GM18858 (cell line): Measurements from ENCODE around the gene SFXN3.

Source experiments
- ATAC-seq: cut with Tn5 transposase; IDR thresholded peaks from one replicate; pipeline ENCODE4 v1.9.1; 2021; ENCODE audit not compliant: unreplicated experiment

The SFXN3 gene

DNA sequence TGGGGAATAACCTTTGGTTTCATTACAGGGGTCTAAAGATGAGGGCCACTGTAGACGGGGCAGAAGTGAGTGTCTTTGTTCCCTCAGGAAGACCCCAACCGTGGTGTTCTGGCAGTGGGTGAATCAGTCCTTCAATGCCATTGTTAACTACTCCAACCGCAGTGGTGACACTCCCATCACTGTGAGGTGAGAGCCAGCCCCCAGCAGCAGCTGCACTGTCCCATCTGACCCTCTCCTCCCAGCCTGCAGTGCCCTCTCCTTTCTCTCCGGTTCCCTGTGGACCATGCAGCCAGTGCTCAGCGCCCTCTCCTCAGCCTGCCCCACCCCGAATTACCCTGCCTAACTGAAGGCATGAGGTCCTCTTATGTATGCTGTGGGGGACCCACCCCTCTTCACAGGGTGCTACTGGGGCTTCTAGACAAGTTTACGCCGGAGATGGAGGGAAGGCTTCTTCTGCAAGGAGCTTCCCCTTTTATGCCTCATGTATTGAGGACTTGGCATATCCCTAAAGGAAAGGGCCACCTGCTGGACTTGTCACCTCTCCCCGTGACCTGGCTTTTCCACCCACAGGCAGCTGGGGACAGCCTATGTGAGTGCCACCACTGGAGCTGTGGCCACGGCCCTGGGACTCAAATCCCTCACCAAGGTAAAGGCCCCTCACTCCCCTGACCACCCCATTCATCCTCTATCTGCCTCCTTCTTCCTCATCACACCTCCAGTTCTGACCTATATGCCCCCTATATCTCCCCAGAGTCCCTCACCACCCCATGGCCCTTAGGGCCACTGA lies 5.1 kb downstream of the SFXN3 start:
- ATAC-seq: no peak

DNA sequence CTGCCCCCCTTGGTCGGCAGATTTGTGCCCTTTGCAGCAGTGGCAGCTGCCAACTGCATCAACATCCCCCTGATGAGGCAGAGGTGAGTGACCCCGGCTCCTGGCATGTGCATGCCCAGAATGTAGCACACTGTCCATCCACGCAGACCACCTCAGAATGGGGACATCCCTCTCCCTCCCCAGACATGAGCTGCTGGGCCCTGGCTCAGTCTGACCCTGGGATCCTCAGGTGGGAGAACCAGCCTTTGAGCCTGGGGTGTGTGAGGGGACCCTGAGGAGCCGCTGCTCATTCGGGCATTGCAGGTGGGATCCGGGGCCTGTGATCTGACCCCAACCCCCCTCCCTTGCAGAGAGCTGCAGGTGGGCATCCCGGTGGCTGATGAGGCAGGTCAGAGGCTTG lies 5.7 kb downstream of the SFXN3 start:
- no peak for ATAC-seq

DNA sequence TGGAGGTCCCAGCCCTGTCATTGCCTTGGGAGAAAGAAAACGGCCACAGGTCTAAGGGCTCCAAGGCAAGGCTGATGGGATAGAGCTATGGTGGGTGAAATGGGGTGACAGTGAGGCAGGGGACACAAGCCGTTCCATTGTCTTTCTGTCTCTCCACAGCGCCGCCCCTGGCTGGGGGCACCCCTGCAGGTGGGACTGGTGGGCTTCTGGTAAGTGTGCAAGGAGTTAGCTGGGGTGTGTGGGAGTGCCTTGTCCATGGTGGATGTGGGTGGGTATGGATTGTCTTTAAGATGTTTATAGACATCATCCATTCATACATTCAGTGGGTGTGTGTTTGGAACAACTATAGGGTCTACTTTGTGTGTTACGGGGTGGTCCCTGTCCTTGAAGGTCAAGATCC lies 7.5 kb downstream of the SFXN3 start:
- no peak for ATAC-seq

DNA sequence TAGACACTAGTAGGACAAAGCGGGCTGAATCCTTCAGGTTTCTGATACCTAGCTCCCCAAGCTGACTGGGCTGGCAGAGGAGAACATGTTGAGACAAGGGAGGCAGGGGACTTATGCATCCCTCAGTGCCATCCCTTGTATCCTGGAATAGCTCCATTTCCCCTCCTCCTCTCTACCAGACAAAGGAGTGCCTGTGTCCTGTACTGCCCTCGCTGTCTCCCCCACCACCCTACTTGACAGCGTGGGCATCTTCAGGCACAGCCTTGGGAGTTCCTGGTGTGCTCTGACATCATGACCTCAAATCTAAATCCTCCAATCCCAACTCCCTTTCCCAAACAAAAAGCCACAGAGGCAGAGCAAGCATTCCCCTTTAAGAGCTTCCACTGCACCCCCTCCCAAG lies 9.0 kb downstream of the SFXN3 start:
- ATAC-seq: no peak

DNA sequence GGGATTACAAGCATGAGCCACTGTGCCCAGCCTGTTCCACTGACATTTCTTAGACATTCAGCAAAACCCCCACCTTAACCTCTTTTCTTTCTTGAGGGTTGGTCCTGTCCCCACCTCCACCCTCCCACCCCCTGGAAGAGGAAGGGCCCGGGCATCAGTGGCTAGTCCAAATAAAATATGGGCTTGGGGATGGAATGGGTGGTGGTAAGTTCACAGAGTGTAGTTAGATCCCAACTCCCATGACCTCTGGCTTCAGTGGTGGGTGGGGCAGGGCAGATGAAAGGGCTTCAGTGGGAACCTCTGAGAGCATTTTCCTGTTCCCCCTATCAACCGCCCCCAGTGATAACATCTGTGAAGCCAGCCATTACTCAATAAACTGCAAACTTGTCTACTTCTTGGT lies 9.8 kb downstream of the SFXN3 start:
- ATAC-seq: no peak

DNA sequence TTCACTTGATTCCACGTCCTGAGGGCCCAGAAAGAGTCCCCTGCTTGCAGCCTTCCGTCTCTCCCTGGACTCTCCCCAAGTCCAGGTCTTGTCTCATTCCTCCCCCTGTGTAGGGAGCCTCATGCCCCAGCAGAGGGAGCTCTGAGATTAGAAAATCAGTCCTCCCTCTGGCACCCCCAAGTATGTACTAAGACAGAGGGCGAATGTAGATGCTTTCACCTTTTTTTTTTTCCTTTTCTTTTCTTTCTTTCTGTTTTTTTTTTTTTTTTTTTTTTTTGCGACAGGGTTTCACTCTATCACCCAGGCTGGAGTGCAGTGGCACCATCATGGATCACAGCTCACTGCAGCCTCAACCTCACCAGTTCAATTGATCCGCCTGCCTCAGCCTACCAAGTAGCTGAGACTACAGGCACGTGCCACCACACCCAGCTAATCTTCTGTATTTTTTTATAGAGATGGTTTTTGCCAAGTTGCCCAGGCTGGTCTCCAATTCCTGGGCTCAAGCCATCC lies 10.3 kb downstream of the SFXN3 start:
- no peak for ATAC-seq

DNA sequence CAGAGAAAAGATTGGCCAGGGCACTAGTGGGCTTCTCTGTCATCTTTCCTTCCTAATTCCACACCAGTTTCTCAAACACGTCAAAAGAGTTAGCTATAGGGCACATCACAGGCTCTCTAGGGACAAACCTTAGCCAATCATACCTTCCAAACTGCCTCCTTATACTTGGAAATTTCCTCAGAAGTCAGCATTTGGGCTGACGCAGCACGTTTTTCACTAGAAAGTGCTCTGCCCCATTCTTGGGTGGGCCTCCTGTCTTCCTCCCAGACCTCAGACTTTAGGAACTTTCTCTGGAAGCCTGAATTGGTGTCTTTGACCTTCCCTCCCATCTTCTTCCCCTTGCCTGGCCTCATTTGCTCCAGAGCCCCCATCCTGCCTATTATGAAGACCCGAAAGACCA lies 11.1 kb downstream of the SFXN3 start:
- no peak for ATAC-seq

DNA sequence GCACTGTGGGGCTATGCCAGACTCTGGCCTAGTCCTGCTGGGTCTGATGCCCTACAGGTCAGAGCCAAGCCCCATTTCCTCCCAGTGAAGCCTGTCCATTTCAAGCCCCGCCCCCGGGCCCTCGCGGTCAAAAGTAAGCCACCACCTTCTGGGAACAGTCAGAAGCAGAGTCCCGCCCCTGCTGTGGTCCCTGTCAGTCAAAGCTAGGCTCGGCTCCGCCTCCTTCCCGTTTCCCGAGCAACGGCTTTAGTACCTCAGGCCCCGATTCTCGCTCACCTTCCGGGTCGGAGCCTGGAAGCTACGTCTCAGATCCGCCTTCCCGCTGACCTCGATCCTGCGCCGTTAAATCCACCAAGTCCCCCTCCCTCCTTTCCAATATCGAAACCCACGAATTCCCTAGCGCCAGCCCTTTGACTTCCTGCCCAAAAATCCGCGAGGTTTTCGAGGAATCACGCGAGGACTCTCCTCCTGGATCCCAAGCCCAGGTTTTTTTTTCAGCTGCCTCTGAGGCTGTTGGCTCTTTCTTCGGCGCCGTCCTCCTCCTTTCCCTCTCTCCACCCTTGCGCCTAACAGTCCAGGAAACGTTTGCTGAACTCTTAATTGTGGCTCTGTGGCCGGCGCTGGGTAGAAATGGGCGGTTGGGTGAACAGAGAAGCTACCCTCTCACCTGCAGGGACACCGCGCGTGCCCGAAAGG lies 11.8 kb downstream of the SFXN3 start:
- peak; percentile 94 for ATAC-seq

DNA sequence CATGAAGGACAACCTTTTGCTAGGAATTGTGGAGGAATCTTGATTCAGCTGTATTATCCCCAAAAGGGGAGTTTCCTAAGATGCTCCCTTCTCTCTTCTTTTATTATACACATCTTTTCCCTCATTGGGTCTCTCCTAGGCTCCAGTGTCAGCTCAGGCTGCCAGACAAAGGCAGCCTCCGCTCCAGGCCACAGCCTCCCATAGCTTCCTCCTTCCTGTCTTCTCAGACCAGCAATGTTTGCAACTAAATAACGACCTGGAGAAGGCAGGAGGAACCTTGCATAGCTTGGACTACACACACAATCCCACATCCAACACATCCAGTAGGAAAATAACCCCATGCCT lies 12.3 kb downstream of the SFXN3 start:
- ATAC-seq: no peak

DNA sequence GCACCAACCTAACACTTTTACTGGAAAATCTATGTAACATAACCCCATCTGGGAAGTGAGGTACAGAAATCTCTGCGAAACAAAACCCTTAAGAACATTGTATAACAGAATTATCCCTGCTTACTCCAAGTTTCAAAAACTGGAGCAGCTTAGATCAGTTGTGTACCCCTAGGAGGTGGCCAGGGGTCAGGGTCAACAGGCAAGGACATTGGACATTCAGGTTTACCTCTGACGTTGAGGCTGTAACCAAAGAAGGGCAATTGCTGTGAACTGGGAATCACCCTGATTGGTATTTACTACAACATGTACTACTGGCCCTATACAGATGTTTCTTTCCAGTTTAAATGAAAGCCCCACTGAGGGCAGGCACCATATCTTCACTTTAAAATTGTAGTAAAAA lies 13.1 kb downstream of the SFXN3 start:
- no peak for ATAC-seq

DNA sequence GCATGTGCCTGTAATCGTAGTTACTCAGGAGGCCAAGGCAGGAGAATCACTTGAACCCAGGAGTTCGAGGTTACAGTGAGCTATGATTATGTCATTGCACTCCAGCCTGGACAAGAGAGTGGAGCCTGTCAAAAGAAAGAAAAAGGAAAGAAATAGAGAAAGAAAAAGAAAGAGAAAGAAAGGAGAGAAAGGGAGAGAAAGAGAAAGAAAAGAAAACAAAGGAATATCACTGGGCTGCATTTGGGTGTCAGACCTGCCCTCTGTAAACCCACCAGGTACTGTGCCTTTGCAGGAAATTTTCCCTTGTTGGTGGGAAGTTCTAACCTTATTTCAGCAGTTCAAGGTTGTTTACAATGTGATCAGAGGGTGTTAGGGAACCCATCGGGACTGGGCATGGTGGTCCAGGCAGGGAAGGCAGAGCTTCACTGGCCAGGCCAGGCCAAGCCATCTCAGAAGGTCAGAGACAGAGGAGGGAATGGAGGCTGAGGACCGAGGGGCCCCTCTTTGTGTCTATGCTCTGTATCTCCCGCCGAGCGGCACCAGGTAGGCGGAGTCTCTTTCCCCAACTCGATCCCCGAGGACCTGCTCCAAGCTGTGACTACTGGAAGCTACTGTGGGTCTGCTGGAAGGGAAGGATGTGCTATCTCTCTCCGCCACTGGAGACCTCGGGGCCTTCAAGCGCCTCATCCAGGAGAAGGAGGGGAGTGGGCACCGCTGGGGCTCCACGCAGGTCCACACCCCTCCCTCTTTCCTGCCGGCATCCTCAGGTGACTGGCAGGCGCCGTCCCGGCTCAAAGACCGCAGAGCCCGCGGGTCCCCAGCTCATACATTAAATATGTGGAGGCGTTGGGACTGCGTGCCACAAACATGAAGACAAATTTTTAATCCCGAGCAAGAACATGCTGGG lies 15.6 kb downstream of the SFXN3 start:
- ATAC-seq: no peak

DNA sequence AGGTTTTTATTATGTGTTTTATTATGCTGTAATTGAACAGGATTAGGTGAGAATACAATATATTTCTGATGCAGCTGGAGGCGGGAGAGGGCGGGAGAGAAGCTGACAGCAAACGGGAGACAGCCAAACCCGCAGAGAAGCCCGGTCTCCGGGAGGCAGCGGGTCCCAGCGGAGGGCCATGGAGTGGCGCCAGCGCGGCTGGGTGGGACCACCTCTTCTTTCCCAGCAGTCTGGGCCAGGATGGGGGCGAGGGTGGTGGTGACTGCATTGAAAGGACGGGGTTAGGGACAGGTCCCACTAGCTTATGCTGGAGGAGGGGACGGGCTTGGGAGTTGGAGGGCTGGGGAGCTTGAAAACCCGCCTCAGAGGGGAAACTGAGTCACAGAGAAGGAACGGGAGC lies 16.2 kb downstream of the SFXN3 start:
- ATAC-seq: no peak

DNA sequence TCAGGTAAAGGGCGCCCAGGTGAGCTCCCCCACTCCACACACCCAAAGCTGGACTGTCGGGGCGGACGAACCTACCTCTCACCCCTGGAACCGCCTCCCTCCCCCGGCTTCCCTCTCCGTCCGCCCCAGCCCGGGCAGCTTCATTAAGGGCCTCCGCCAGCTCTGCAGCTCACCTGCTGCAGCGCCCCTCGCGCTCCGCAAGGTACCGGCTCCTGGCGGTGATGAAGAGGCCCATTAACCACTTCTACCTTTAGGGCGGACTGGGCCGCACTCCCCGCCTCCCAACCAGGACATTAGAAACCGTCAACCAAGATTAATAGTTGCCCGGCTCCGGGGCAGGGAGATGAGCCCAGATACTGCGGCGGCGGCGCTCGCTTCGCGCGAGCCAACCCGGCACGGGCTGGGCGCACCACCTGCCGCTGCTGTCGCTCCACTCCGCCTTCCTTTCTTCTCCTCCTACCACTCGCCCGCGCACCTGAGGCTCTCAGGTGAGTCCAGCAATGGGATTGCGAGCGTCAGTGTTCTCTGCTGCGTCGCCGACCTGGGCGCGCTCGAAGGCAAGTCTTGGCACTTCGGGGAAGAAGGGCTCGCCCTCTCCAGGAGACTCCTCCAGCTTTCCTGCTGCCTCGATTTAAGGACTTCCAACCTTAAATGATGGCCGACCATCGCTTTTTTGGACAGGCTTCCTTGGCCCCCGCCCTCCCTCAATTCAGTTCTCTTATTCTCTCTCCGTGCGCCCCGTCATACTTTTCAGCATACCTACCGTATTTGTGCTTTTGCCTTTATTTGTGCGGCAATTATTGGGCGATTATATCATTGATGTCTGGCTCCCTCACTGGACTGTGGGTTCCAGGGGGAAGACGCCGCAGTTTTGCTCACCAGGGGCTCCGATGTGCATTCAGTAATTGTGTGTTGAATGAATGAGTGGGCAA lies 17.2 kb downstream of the SFXN3 start:
- ATAC-seq: no peak

DNA sequence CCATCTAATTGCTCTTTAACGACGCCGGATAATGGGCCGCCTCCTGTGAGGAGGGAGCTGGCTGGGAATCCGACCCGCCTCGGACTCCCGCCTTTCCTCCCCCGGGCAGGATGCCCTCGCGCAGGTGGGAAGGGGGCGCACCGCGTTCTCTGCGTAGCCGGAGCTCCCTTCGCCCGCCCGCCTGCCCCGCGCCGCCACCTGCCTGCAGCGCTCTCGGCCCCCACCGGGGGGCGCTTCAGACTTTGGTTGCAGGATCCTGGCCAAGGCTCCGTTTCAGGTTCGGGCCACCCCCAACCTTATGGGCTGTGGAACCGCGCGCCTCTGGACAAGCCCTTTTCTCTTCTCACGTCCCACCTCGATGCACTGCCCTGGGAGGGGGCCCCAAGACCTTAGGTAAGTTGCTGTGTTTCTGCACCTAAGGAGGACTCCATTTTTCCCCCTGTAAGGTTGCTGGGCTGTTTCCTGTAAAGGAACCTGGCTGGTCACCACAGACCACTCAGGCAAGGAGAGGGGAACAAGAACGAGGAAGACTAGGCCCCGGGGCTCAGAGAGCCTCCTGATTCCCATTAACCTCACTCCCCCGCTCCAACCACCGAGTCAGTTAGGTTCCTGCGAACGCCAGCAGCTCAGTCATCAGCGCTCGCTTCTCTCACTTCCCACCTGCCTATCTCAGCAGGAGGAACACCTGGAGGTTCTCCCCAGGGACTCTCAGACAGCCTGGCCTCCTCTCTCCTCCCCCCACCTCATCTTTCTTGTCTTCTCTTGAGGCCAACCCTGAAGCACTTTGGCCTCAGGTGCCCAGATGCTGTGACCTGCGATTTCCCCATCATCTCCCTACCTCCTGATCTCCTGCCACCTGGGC lies 19.4 kb downstream of the SFXN3 start:
- ATAC-seq: no peak

DNA sequence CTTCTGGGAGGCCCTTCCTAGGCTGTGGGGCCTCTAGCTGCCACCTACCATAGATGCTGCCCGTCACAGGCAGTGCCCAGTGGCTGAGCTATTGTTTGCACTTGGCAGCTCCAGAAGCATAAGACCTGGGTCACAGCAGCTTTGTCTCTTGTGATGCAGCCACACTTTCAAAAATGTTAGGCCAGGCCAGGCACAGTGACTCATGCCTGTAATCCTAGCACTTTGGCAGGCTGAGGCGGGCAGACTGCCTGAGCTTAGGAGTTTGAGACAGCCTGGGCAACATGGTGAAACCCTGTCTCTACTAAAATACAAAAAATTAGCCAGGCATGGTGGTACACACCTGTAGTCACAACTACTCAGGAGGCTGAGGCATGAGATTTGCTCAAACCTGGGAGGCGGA lies 21.3 kb downstream of the SFXN3 start:
- ATAC-seq: no peak

DNA sequence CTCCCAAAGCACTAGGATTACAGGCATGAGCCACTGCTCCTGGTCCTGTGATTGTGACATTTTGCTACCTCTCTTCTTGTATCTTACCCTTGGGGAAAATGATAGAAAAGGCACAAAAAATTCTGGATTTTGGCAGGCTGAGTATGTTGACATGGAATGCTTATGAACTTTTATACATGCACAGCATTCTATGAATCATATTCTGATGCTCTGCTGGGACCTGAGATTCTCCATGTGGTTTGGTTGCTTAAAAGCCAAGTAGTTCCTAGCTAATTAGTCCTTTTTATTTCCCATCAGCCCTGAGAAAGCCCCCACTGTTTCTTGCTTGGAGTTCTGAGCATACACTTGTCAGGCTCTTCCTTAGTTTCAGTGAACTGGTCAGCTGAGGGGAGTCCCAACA lies 22.5 kb downstream of the SFXN3 start:
- no peak for ATAC-seq

DNA sequence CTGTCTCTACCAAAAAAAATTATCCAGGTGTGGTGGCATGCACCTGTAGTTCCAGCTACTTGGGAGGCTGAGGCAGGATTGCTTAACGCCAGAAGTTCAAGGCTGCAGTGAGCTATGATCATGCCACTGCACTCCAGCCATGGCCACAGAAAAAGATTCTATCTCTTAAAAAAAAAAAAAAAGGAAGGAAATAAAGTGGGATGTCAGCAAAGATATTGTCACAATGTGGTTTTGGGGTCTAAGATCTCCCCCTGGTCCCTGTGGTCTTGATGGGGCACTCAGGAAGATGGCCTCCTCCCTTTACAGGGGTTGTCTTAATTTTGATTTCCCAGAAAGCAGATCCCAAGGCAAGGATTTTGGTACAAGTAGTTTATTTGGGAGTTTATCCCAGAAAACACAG lies 23.3 kb downstream of the SFXN3 start:
- ATAC-seq: no peak

DNA sequence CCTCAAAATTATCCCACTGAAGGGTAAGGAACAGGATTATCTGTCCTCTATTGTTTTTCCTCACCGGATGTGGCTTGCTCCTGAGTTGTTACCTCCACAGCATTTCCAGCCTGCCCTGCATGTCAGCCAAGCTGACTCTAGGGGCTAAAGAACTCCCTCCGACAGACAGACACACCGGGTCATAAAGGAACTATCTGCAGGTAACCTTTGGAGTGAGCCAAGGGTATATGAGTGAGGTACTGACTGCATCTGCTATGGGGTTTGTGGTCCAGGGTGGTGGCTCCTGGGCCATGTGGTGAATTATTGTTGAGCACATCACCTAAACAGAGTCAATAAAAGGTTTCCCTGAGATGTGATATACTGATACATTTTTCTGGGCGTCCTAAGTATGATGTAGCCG lies 23.8 kb downstream of the SFXN3 start:
- no peak for ATAC-seq

DNA sequence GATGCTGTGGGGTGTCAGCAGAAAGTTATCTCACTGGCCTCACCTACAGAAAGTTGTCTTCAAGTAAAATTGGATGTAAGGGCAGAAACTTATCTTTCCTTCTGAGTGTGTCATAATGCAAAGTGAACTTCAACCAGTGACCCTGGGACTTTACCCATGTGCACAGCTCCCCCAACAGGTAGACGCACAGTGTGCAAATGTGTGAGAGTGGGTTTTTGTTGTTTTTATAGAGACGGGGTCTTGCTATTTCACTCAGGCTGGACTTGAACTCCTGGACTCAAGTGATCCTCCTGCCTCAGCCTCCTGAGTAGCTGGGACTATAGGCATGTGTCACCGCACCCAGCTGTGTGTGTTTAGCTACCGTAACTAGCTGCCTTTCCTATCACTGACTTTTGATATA lies 24.4 kb downstream of the SFXN3 start:
- no peak for ATAC-seq
